Neuron (in vitro differentiated cells): Measurements from ENCODE around the gene PLEKHG3.

Source experiments
- H2AFZ ChIP-seq: one replicate; pipeline ENCODE4 v1.6.1; 2013; ENCODE audit warnings: low read depth, mild to moderate bottlenecking, inconsistent platforms, low read length, moderate library complexity
- H3K27me3 ChIP-seq: one replicate; pipeline ENCODE4 v1.6.1; 2013; ENCODE audit warnings: low read length; ENCODE audit not compliant: insufficient read depth
- H3K36me3 ChIP-seq: one replicate; pipeline ENCODE4 v1.6.1; 2013; ENCODE audit warnings: low read length; ENCODE audit not compliant: insufficient read depth
- H3K4me1 ChIP-seq: one replicate; pipeline ENCODE4 v1.6.1; 2013; ENCODE audit warnings: low read length; ENCODE audit not compliant: insufficient read depth
- H3K4me3 ChIP-seq: 2 replicates; pipeline ENCODE4 v1.5.1; 2013; ENCODE audit warnings: mild to moderate bottlenecking, low read length, moderate library complexity
- H3K9me3 ChIP-seq: one replicate; pipeline ENCODE4 v1.6.1; 2013; ENCODE audit warnings: low read length

The PLEKHG3 gene

GRCh38 chr14:64718762-64719161 is 14.5 kb downstream of the PLEKHG3 start:
- no peaks in the 10 kb centered on the region for H3K4me1 ChIP-seq
- H3K9me3 ChIP-seq = peaks cover 12% of the 10 kb centered on the region
- no peaks in the 10 kb centered on the region for H3K36me3 ChIP-seq
- H3K4me3 ChIP-seq = no peak overlapping the region
- no peak overlapping the region for H2AFZ ChIP-seq
- peaks cover 20% of the 10 kb centered on the region for H3K27me3 ChIP-seq

- Histone ChIP-seq H2AFZ (no peak overlapping the region), H3K4me1 (no peaks in the 10 kb centered on the region), H3K4me3 (no peak overlapping the region), H3K9me3 (peaks cover 7% of the 10 kb centered on the region), H3K36me3 (no peaks in the 10 kb centered on the region), H3K27me3 (peaks cover 20% of the 10 kb centered on the region)
Observed at GRCh38 chr14:64719601-64720000, 15.4 kb downstream of the PLEKHG3 start.

GRCh38 chr14:64720131-64720576 is 15.9 kb downstream of the PLEKHG3 start:
- Histone ChIP-seq H3K4me3 (no peak overlapping the region), H3K9me3 (peaks cover 5% of the 10 kb centered on the region), H3K36me3 (no peaks in the 10 kb centered on the region), H2AFZ (no peak overlapping the region), H3K4me1 (peaks cover 3% of the 10 kb centered on the region), H3K27me3 (peaks cover 20% of the 10 kb centered on the region)

GRCh38 chr14:64721391-64721791 is 17.2 kb downstream of the PLEKHG3 start:
- peaks cover 22% of the 10 kb centered on the region for H3K27me3 ChIP-seq
- H3K9me3 ChIP-seq = peaks cover 5% of the 10 kb centered on the region
- no peak overlapping the region for H2AFZ ChIP-seq
- no peak overlapping the region for H3K4me3 ChIP-seq
- no peaks in the 10 kb centered on the region for H3K36me3 ChIP-seq
- H3K4me1 ChIP-seq = peaks cover 8% of the 10 kb centered on the region

- peaks cover 23% of the 10 kb centered on the region for H3K27me3 ChIP-seq
- peaks cover 5% of the 10 kb centered on the region for H3K9me3 ChIP-seq
- H3K4me3 ChIP-seq = no peak overlapping the region
- no peak overlapping the region for H2AFZ ChIP-seq
- peaks cover 8% of the 10 kb centered on the region for H3K4me1 ChIP-seq
- no peaks in the 10 kb centered on the region for H3K36me3 ChIP-seq
Observed at GRCh38 chr14:64721899-64722298, 17.7 kb downstream of the PLEKHG3 start.

GRCh38 chr14:64722842-64723447 is 18.7 kb downstream of the PLEKHG3 start:
- no peak overlapping the region for H3K4me3 ChIP-seq
- H3K36me3 ChIP-seq = no peaks in the 10 kb centered on the region
- no peak overlapping the region for H2AFZ ChIP-seq
- peaks cover 24% of the 10 kb centered on the region for H3K27me3 ChIP-seq
- peaks cover 8% of the 10 kb centered on the region for H3K4me1 ChIP-seq
- peaks cover 5% of the 10 kb centered on the region for H3K9me3 ChIP-seq

GRCh38 chr14:64723691-64724577 is 19.7 kb downstream of the PLEKHG3 start:
- Histone ChIP-seq H3K4me3 (no peak overlapping the region), H3K4me1 (peaks cover 8% of the 10 kb centered on the region), H3K9me3 (peaks cover under 1% of the 10 kb centered on the region), H3K27me3 (peaks cover 29% of the 10 kb centered on the region), H2AFZ (no peak overlapping the region), H3K36me3 (no peaks in the 10 kb centered on the region)

GRCh38 chr14:64724578-64724930 is 20.3 kb downstream of the PLEKHG3 start:
- Histone ChIP-seq H3K4me1 (peaks cover 8% of the 10 kb centered on the region), H3K4me3 (no peak overlapping the region), H3K9me3 (no peaks in the 10 kb centered on the region), H3K36me3 (no peaks in the 10 kb centered on the region), H2AFZ (no peak overlapping the region), H3K27me3 (peaks cover 29% of the 10 kb centered on the region)

GRCh38 chr14:64725261-64725815 is 21.1 kb downstream of the PLEKHG3 start:
- Histone ChIP-seq H3K36me3 (no peaks in the 10 kb centered on the region), H3K9me3 (no peaks in the 10 kb centered on the region), H3K27me3 (peaks cover 25% of the 10 kb centered on the region), H2AFZ (no peak overlapping the region), H3K4me3 (no peak overlapping the region), H3K4me1 (peaks cover 8% of the 10 kb centered on the region)

- Histone ChIP-seq H3K9me3 (no peaks in the 10 kb centered on the region), H3K4me1 (peaks cover 8% of the 10 kb centered on the region), H2AFZ (no peak overlapping the region), H3K27me3 (peaks cover 24% of the 10 kb centered on the region), H3K4me3 (no peak overlapping the region), H3K36me3 (no peaks in the 10 kb centered on the region)
Observed at GRCh38 chr14:64725879-64726584, 21.8 kb downstream of the PLEKHG3 start.

GRCh38 chr14:64726585-64726890 is 22.3 kb downstream of the PLEKHG3 start:
- peaks cover 19% of the 10 kb centered on the region for H3K27me3 ChIP-seq
- no peaks in the 10 kb centered on the region for H3K9me3 ChIP-seq
- no peak overlapping the region for H3K4me3 ChIP-seq
- H3K36me3 ChIP-seq = no peaks in the 10 kb centered on the region
- peaks cover 8% of the 10 kb centered on the region for H3K4me1 ChIP-seq
- H2AFZ ChIP-seq = no peak overlapping the region

- peaks cover 15% of the 10 kb centered on the region for H3K27me3 ChIP-seq
- peaks cover 8% of the 10 kb centered on the region for H3K4me1 ChIP-seq
- H3K4me3 ChIP-seq = no peak overlapping the region
- no peaks in the 10 kb centered on the region for H3K9me3 ChIP-seq
- H2AFZ ChIP-seq = no peak overlapping the region
- no peaks in the 10 kb centered on the region for H3K36me3 ChIP-seq
Observed at GRCh38 chr14:64727551-64728071, 23.4 kb downstream of the PLEKHG3 start.

- Histone ChIP-seq H3K36me3 (no peaks in the 10 kb centered on the region), H2AFZ (no peak overlapping the region)
Observed at GRCh38 chr14:64728106-64728505, 23.9 kb downstream of the PLEKHG3 start.

More at GRCh38 chr14:64728106-64728505, 23.9 kb downstream of the PLEKHG3 start:
- H3K27me3 ChIP-seq = peaks cover 12% of the 10 kb centered on the region
- no peak overlapping the region for H3K4me3 ChIP-seq
- peaks cover 8% of the 10 kb centered on the region for H3K4me1 ChIP-seq
- no peaks in the 10 kb centered on the region for H3K9me3 ChIP-seq
